ENCODE measurements around the gene KCNK15. TPM values are rescaled to one million over a fixed set of nuclear protein-coding genes. Genes with fewer than 3 reads are reported as not detected.

The KCNK15 gene
- total RNA-seq, 1 experiment from 2014 or later: 1.4 TPM

DNA sequence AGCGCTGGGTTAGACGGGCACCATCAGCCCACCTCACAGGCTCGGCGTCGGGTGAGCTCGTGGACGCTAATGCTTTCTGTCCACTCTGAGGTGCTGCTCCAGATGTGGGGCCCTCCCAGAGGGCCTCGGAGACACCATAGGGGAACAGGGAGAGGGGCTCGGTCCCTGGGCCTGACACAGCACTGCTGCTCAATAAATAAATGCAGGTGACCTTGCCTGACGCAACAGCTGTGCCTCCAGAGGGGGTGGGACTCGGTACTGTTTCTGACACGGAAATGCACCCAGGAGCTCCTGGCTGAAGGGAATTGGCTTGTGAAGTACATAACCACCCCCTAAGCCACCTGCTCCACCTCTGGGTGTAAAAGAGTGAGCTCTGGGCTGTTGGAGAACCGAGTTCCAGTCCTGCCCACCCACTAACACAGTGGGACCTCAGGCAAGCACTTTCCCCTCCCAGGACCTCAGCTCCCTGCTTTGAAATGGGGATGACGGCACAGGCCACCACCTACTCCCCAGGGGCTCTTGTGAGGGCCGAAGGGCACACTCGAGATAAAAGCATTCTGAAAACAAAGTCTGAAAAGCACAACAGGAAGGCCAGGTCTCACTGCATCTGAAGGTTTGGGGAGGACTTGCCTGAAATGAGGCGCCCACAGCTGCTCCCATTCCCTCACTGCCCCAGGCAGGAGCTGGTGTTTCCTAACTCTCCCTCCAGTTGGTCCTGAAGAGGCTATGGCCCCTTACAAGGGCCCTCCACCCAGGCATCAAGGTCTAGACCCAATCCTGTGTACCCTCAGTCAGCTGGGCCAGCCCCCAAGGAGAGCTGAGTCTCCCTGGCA, 6.7 kb downstream of the KCNK15 start:
- POLR2A ChIA-PET: interaction anchor here (0.7 to 1.7 kb wide), 2 partner anchors 9 to 11 kb away, joined by 3 to 5 read pairs; no protein-coding TSS in a partner anchor
- peaks cover 6% of the 10 kb centered on the region for H3K4me1 Mint-ChIP-seq (ENCODE audit: insufficient read depth, unreplicated experiment)

GRCh38 chr20:44754554-44754953, 8.9 kb downstream of the KCNK15 start:
- BruUV-seq (replicated peaks): no TSS peak
- Mint-ChIP-seq H3K4me1 (ENCODE audit: insufficient read depth, unreplicated experiment) (no peaks in the 10 kb centered on the region), H3K4me3 (ENCODE audit: unreplicated experiment) (no peak overlapping the region), H3K9me3 (ENCODE audit: unreplicated experiment) (no peaks in the 10 kb centered on the region), H3K27ac (ENCODE audit: low read depth, unreplicated experiment) (no peak overlapping the region), H3K36me3 (ENCODE audit: insufficient read depth, unreplicated experiment) (no peaks in the 10 kb centered on the region), H3K27me3 (ENCODE audit: insufficient read depth, unreplicated experiment) (peaks cover 25% of the 10 kb centered on the region)
- POLR2A ChIA-PET: interaction anchor here (0.6 to 1.2 kb wide), 2 partner anchors 12 to 545 kb away, joined by 3 to 4 read pairs; no protein-coding TSS in a partner anchor
- CTCF ChIA-PET: interaction anchor here (0.6 to 7.4 kb wide), 4 partner anchors 7 to 1006 kb away, joined by 3 to 45 read pairs (median 5); partner anchors contain the start of gene KCNK15
- no peak for TF ChIP-seq CTCF (IDR thresholded peaks at IDR 0.05; ENCODE audit: unreplicated experiment)
- intact Hi-C loops (cut with micrococcal nuclease): no loop called here
- no peak for DNase-seq (ENCODE audit: unreplicated experiment)

More for the DNA sequence above, 6.7 kb downstream of the KCNK15 start:
- TF ChIP-seq CTCF (IDR thresholded peaks at IDR 0.05; ENCODE audit: unreplicated experiment): no peak
- H3K36me3 Mint-ChIP-seq (ENCODE audit: insufficient read depth, unreplicated experiment): no peaks in the 10 kb centered on the region
- H3K4me3 Mint-ChIP-seq (ENCODE audit: unreplicated experiment): no peak overlapping the region
- CTCF ChIA-PET: interaction anchor here (0.6 to 1.5 kb wide), 6 partner anchors 8 to 115 kb away, joined by 3 to 5 read pairs (median 4); no protein-coding TSS in a partner anchor
- DNase-seq (ENCODE audit: unreplicated experiment): no peak
- H3K9me3 Mint-ChIP-seq (ENCODE audit: unreplicated experiment): no peaks in the 10 kb centered on the region
- intact Hi-C loops (cut with micrococcal nuclease): no loop called here
- no TSS peak for BruUV-seq (replicated peaks)
- H3K27me3 Mint-ChIP-seq (ENCODE audit: insufficient read depth, unreplicated experiment): peaks cover 14% of the 10 kb centered on the region
- no peak overlapping the region for H3K27ac Mint-ChIP-seq (ENCODE audit: low read depth, unreplicated experiment)

DNA sequence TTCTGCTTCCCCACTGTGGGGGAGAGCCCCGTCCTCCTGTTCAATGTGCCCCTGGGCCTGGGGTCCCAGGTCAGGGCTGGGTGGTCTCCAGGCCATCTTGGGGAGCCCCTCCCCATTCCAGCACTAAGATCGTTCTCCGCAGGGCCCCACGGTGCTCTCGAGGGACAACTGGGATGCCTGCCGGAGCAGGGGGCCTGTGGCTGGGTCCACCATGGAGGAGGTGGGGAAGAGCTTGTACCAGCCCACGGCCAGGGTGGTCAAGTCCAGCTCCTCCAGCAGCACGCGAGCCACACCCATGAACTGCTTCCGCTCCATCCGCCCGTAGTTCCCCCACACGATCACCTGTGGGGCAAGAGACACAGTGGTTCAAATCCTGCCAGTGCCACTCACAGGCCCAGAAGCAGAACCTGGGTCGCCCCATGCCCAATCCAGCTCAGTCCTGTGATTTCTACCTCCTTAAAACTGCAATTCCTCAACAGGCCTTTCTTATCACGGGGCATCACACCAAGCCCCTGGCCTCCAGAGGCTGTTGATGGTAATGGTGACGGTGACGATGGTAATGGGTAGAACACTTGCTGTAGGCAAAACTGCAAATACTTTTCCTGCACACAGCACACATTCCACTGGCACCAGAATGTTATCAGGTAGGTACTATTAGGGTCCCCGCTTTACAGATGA, 10.5 kb downstream of the KCNK15 start:
- ChIA-PET CTCF (interaction anchor here (0.6 to 7.4 kb wide), 2 partner anchors 9 to 72 kb away, joined by 4 to 45 read pairs; partner anchors contain the start of gene KCNK15), POLR2A (interaction anchor here (0.7 to 0.9 kb wide), 2 partner anchors 16 to 21 kb away, joined by 3 read pairs; no protein-coding TSS in a partner anchor)
- intact Hi-C loops (cut with micrococcal nuclease): no loop called here

More for the DNA sequence above, 10.5 kb downstream of the KCNK15 start:
- H3K9me3 Mint-ChIP-seq (ENCODE audit: unreplicated experiment): no peaks in the 10 kb centered on the region
- peaks cover 30% of the 10 kb centered on the region for H3K27me3 Mint-ChIP-seq (ENCODE audit: insufficient read depth, unreplicated experiment)
- no peaks in the 10 kb centered on the region for H3K4me1 Mint-ChIP-seq (ENCODE audit: insufficient read depth, unreplicated experiment)
- H3K4me3 Mint-ChIP-seq (ENCODE audit: unreplicated experiment): no peak overlapping the region
- TF ChIP-seq CTCF (IDR thresholded peaks at IDR 0.05; ENCODE audit: unreplicated experiment): no peak
- no peak overlapping the region for H3K27ac Mint-ChIP-seq (ENCODE audit: low read depth, unreplicated experiment)
- DNase-seq (ENCODE audit: unreplicated experiment): no peak
- BruUV-seq (replicated peaks): no TSS peak
- no peaks in the 10 kb centered on the region for H3K36me3 Mint-ChIP-seq (ENCODE audit: insufficient read depth, unreplicated experiment)

All from MCF 10A (cell line).